HG02938 (cell line): ENCODE measurements around the gene PLRG1.
"Not testable (repeated sequence)": the region's sequence is repeated elsewhere in the genome, so short reads cannot be mapped to it uniquely, and the experiment has no call there.

Experiments
- ATAC-seq: cut with Tn5 transposase; IDR thresholded peaks from one replicate; pipeline ENCODE4 v1.9.1; 2021; ENCODE audit warnings: mild to moderate bottlenecking, moderate library complexity; ENCODE audit not compliant: unreplicated experiment

Gene PLRG1

GRCh38 chr4:154549894-154550790 is at the start of gene PLRG1:
Gene PLRG1 (minus strand): TSS chr4:154550400. CDS start chr4:154550308, 92 bp downstream.
- peak; percentile 96 for ATAC-seq

- no peak for ATAC-seq
Measured at GRCh38 chr4:154597798-154598774, 47.9 kb upstream of the PLRG1 start.

GRCh38 chr4:154597281-154597680 is 47.1 kb upstream of the PLRG1 start:
- not testable (repeated sequence) for ATAC-seq

GRCh38 chr4:154595807-154596206 is 45.6 kb upstream of the PLRG1 start:
- no peak for ATAC-seq

GRCh38 chr4:154594343-154594742 is 44.1 kb upstream of the PLRG1 start:
- ATAC-seq = not testable (repeated sequence)

- ATAC-seq = no peak
Measured at GRCh38 chr4:154593868-154594267, 43.7 kb upstream of the PLRG1 start.

GRCh38 chr4:154591890-154592289 is 41.7 kb upstream of the PLRG1 start:
- ATAC-seq = no peak

- no peak for ATAC-seq
Measured at GRCh38 chr4:154590329-154591006, 40.3 kb upstream of the PLRG1 start, which contains the start of gene FGA. Gene FGA (minus strand): TSS chr4:154590742. CDS start chr4:154590687, 55 bp downstream.

- no peak for ATAC-seq
Measured at GRCh38 chr4:154589296-154590197, 39.3 kb upstream of the PLRG1 start.

GRCh38 chr4:154588198-154588597 is 38.0 kb upstream of the PLRG1 start:
- no peak for ATAC-seq

- ATAC-seq = no peak
Measured at GRCh38 chr4:154586296-154587033, 36.3 kb upstream of the PLRG1 start.

GRCh38 chr4:154585369-154586018 is 35.3 kb upstream of the PLRG1 start:
- no peak for ATAC-seq

GRCh38 chr4:154584259-154584658 is 34.1 kb upstream of the PLRG1 start:
- no peak for ATAC-seq

GRCh38 chr4:154583677-154584076 is 33.5 kb upstream of the PLRG1 start:
- no peak for ATAC-seq

- no peak for ATAC-seq
Measured at GRCh38 chr4:154583230-154583629, 33.0 kb upstream of the PLRG1 start.

GRCh38 chr4:154582723-154583122 is 32.5 kb upstream of the PLRG1 start:
- ATAC-seq = no peak

- ATAC-seq = no peak
Measured at GRCh38 chr4:154579927-154580326, 29.7 kb upstream of the PLRG1 start.

- ATAC-seq = no peak
Measured at GRCh38 chr4:154578919-154579318, 28.7 kb upstream of the PLRG1 start.

- ATAC-seq = no peak
Measured at GRCh38 chr4:154577324-154577723, 27.1 kb upstream of the PLRG1 start.
